Stomach (tissue), 9 donors: Measurements from ENCODE around the gene CERS6. TPM values are rescaled to one million over a fixed set of nuclear protein-coding genes. Genes with fewer than 3 reads are reported as not detected.

Experiments
- DNase-seq, 2 donors: peaks; one replicate each; pipeline versions ENCODE4 v3.0.0 to v3.0.0-alpha.2; 2013 to 2019
- H3K27ac ChIP-seq, 5 donors: fragments of 200-600 bp in 4 of 5; sonication (generic) in 4 of 5; one replicate each; pipeline ENCODE4 v1.5.1; 2013 to 2019; ENCODE audit warnings: mild to moderate bottlenecking in 1 of 5, moderate library complexity in 1 of 5
- H3K27me3 ChIP-seq, 3 donors: fragments of 200-600 bp; sonication (generic); one replicate each; pipeline ENCODE4 v1.5.1; 2017 to 2019; ENCODE audit warnings: mixed run types in 1 of 3
- H3K36me3 ChIP-seq, 4 donors: fragments of 200-600 bp; sonication (generic); 1 replicate in 3 of 4; 2 replicates in 1 of 4; pipeline ENCODE4 v1.5.1; 2016 to 2019
- H3K4me1 ChIP-seq, 4 donors: fragments of 200-600 bp; sonication (generic); one replicate each; pipeline ENCODE4 v1.5.1; 2016 to 2019
- H3K4me3 ChIP-seq, 4 donors: fragments of 200-600 bp; sonication (generic) in 3 of 4; one replicate each; pipeline ENCODE4 v1.5.1; 2016 to 2019; ENCODE audit warnings: mild to moderate bottlenecking in 1 of 4
- H3K9me3 ChIP-seq, 4 donors: fragments of 200-600 bp; sonication (generic); one replicate each; pipeline ENCODE4 v1.5.1; 2016 to 2019
- CTCF ChIP-seq, 7 experiments: fragments of 450-650 bp in 4 of 7; fragments of 200-600 bp in 3 of 7; sonication (generic) in 3 of 7; IDR thresholded peaks; one replicate each; pipeline ENCODE4 v1.5.1; 2016 to 2019; ENCODE audit warnings: antibody characterized with exemption in 7 of 7, control low read depth in 2 of 7, mild to moderate bottlenecking in 1 of 7
- EP300 ChIP-seq: sonication (generic); formaldehyde crosslinking; IDR thresholded peaks from one replicate; pipeline ENCODE4 v1.6.1; 2017; ENCODE audit warnings: antibody characterized with exemption
- POLR2A ChIP-seq, 4 donors: fragments of 450-650 bp; IDR thresholded peaks; one replicate each; pipeline ENCODE4 v1.6.1; 2016; ENCODE audit warnings: antibody characterized with exemption in 4 of 4, control low read depth in 2 of 4, mild to moderate bottlenecking in 1 of 4, moderate library complexity in 1 of 4
- POLR2AphosphoS5 ChIP-seq, 3 donors: sonication (generic); formaldehyde crosslinking; IDR thresholded peaks; one replicate each; pipeline ENCODE4 v1.6.1; 2016; ENCODE audit warnings: antibody characterized with exemption in 3 of 3
- WGBS, 5 donors: extraction: QIAGEN DNeasy Blood & Tissue Kit in 3 of 5; methylation state at CpG; one replicate each; pipeline versions ENCODE4 v1.1.5 to v1.1.7; 2013 to 2018; 5-methylcytosine and 5-hydroxymethylcytosine counted together
- intact Hi-C: fragments of 100-400 bp; cut with DNase I; formaldehyde crosslinking; loops from one replicate; pipeline ENCODE4 v1.15.1; 2023; ENCODE audit warnings: low total_unique reads
- polyA plus RNA-seq, 3 donors: library from polyadenylated mRNA; stranded (reverse); fragments of 200-250 nt; gene quantifications; one replicate each; pipeline ENCODE4 v1.2.3, GENCODE V29; 2013
- total RNA-seq, 5 donors: library from RNA; depleted of rRNA; stranded (reverse); fragments of >200 nt; gene quantifications; one replicate each; pipeline versions ENCODE4 v1.1.0 to v1.2.3, GENCODE V29; 2014 to 2016
- donor health status: healthy with polysubstance abuse.
- donor health status: Bipolar disorder and iron deficiency.
- donor health status: healthy.

CERS6 gene
- total and polyA plus RNA-seq, 8 donors: 4.0 to 102 (median 53.2) TPM

GRCh38 chr2:168427451-168427850, 28.6 kb upstream of the CERS6 start:
- H3K27me3 ChIP-seq: no peaks in the 10 kb centered on the region
- no peaks in the 10 kb centered on the region for H3K4me1 ChIP-seq
- TF ChIP-seq POLR2AphosphoS5 (IDR thresholded peaks at IDR 0.05): no peak
- no peak for TF ChIP-seq EP300
- no peak for TF ChIP-seq CTCF (IDR thresholded peaks at IDR 0.05)
- TF ChIP-seq POLR2A (IDR thresholded peaks at IDR 0.05): no peak
- H3K36me3 ChIP-seq: no peaks in the 10 kb centered on the region
- H3K27ac ChIP-seq: no peak overlapping the region
- no peaks in the 10 kb centered on the region for H3K9me3 ChIP-seq
- WGBS, 5 donors: 44 to 68% (median 47%) methylated on average over 3 of the region's 3 CpGs
- H3K4me3 ChIP-seq: no peak overlapping the region
- no peak for DNase-seq
- intact Hi-C loops: no loop called here

- Histone ChIP-seq H3K9me3 (no peaks in the 10 kb centered on the region), H3K4me1 (no peaks in the 10 kb centered on the region), H3K27me3 (no peaks in the 10 kb centered on the region), H3K27ac (no peak overlapping the region), H3K4me3 (no peak overlapping the region), H3K36me3 (no peaks in the 10 kb centered on the region)
- no peak for DNase-seq
- intact Hi-C loops: no loop called here
- no peak for TF ChIP-seq POLR2AphosphoS5 (IDR thresholded peaks at IDR 0.05)
- TF ChIP-seq CTCF (IDR thresholded peaks at IDR 0.05): no peak
- no peak for TF ChIP-seq POLR2A (IDR thresholded peaks at IDR 0.05)
- TF ChIP-seq EP300: no peak
- WGBS, 5 donors: 89 to 97% (median 94%) methylated on average over 3 of the region's 3 CpGs
Observed at GRCh38 chr2:168428431-168428830, 27.6 kb upstream of the CERS6 start.

- TF ChIP-seq EP300 (no peak), POLR2A (IDR thresholded peaks at IDR 0.05) (no peak), POLR2AphosphoS5 (IDR thresholded peaks at IDR 0.05) (no peak), CTCF (IDR thresholded peaks at IDR 0.05) (no peak)
- intact Hi-C loops: no loop called here
- Histone ChIP-seq H3K36me3 (no peaks in the 10 kb centered on the region), H3K4me1 (no peaks in the 10 kb centered on the region), H3K9me3 (no peaks in the 10 kb centered on the region), H3K27me3 (no peaks in the 10 kb centered on the region), H3K4me3 (no peak overlapping the region), H3K27ac (no peak overlapping the region)
- no peak for DNase-seq
- 85 to 96% (median 89%) methylated on average over 6 of the region's 6 CpGs for WGBS, 5 donors
Observed at GRCh38 chr2:168429988-168430387, 26.1 kb upstream of the CERS6 start.

- no peak overlapping the region for H3K27ac ChIP-seq
Observed at GRCh38 chr2:168430431-168430830, 25.6 kb upstream of the CERS6 start.

More at GRCh38 chr2:168430431-168430830, 25.6 kb upstream of the CERS6 start:
- Histone ChIP-seq H3K36me3 (no peaks in the 10 kb centered on the region), H3K4me1 (no peaks in the 10 kb centered on the region), H3K27me3 (no peaks in the 10 kb centered on the region), H3K4me3 (no peak overlapping the region), H3K9me3 (no peaks in the 10 kb centered on the region)
- intact Hi-C loops: no loop called here
- TF ChIP-seq POLR2AphosphoS5 (IDR thresholded peaks at IDR 0.05) (no peak), POLR2A (IDR thresholded peaks at IDR 0.05) (no peak), CTCF (IDR thresholded peaks at IDR 0.05) (no peak), EP300 (no peak)
- WGBS, 5 donors: 53 to 76% (median 71%) methylated on average over 3 of the region's 3 CpGs
- no peak for DNase-seq
